Panc1 (cell line): ENCODE measurements around the gene ERICH4.

Experiments
- CTCF ChIP-seq: fragments of 450-650 bp; IDR thresholded peaks from 2 replicates; pipeline ENCODE4 v1.5.1; 2017; ENCODE audit warnings: mild to moderate bottlenecking
- POLR2AphosphoS5 ChIP-seq: IDR thresholded peaks from 2 replicates; pipeline ENCODE4 v1.6.1; 2012; ENCODE audit warnings: mild to moderate bottlenecking, low read depth, low read length, moderate library complexity
- SIN3A ChIP-seq: IDR thresholded peaks from 2 replicates; pipeline ENCODE4 v1.6.1; 2012; ENCODE audit warnings: low read depth, mild to moderate bottlenecking, low read length, moderate library complexity, borderline replicate concordance; ENCODE audit not compliant: insufficient read depth

GRCh38 chr19:41422456-41422855, 20.5 kb upstream of the ERICH4 start:
- no peak for TF ChIP-seq CTCF
- no peak for TF ChIP-seq POLR2AphosphoS5
- no peak for TF ChIP-seq SIN3A
